ENCODE measurements around the gene VWA3B. TPM values are rescaled to one million over a fixed set of nuclear protein-coding genes. Genes with fewer than 3 reads are reported as not detected.

VWA3B gene
- total and polyA plus RNA-seq, 2 donors from 2014 or later: 0.35 TPM; not detected in 1

DNA sequence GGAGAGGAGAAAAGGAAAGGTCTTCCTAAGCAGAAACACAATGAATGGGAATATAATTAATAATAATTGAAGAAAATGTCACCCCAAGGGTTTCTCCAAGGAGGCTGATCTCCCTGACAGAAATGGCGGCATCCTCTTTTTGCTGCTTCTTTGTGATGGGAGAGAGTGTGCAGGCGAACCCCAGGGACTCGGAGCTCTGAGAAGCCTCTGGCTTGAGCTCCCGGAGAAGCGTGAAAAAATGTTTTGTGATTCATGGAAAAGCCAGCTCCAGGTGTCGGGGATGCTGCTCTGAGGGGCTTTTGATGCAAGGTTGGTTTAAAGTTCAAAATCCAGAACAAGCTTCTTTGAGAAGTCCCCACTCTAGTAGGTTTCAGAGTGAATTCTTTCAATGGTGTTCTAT lies 91.0 kb downstream of the VWA3B start:
- TF ChIP-seq, protein P1, sequence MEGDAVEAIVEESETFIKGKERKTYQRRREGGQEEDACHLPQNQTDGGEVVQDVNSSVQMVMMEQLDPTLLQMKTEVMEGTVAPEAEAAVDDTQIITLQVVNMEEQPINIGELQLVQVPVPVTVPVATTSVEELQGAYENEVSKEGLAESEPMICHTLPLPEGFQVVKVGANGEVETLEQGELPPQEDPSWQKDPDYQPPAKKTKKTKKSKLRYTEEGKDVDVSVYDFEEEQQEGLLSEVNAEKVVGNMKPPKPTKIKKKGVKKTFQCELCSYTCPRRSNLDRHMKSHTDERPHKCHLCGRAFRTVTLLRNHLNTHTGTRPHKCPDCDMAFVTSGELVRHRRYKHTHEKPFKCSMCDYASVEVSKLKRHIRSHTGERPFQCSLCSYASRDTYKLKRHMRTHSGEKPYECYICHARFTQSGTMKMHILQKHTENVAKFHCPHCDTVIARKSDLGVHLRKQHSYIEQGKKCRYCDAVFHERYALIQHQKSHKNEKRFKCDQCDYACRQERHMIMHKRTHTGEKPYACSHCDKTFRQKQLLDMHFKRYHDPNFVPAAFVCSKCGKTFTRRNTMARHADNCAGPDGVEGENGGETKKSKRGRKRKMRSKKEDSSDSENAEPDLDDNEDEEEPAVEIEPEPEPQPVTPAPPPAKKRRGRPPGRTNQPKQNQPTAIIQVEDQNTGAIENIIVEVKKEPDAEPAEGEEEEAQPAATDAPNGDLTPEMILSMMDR (IDR thresholded peaks at IDR 0.05; ENCODE audit: borderline replicate concordance, extremely low read depth, insufficient read depth): no peak
- intact Hi-C loops (cut with DNase I): no loop called here
- Histone ChIP-seq H3K27me3 (ENCODE audit: control insufficient read depth, insufficient read depth, low read length) (no peaks in the 10 kb centered on the region), H3K9ac (ENCODE audit: low read length in 3 of 3) (no peak overlapping the region), H3K4me1 (ENCODE audit: control insufficient read depth in 2 of 3, insufficient read depth in 2 of 3, low read depth in 1 of 3, low read length in 3 of 3) (no peaks in the 10 kb centered on the region), H3K4me3 (ENCODE audit: low read length in 3 of 3) (no peak overlapping the region), H3K36me3 (ENCODE audit: control insufficient read depth in 2 of 3, insufficient read depth in 3 of 3, low read length in 3 of 3) (no peaks in the 10 kb centered on the region), H3K9me3 (ENCODE audit: control insufficient read depth in 2 of 3, insufficient read depth in 1 of 3, low read length in 3 of 3) (no peaks in the 10 kb centered on the region), H3K27ac (ENCODE audit: low read depth in 2 of 2, low read length in 2 of 2) (no peak overlapping the region)
- no peak for FAIRE-seq
- DNase-seq: no peak

- no peaks in the 10 kb centered on the region for H3K36me3 ChIP-seq (ENCODE audit: control insufficient read depth in 2 of 3, insufficient read depth in 3 of 3, low read length in 3 of 3)
- no peak for DNase-seq
- H3K27me3 ChIP-seq (ENCODE audit: control insufficient read depth, insufficient read depth, low read length): no peaks in the 10 kb centered on the region
- TF ChIP-seq, protein P1 (IDR thresholded peaks at IDR 0.05; ENCODE audit: borderline replicate concordance, extremely low read depth, insufficient read depth): no peak
- no peaks in the 10 kb centered on the region for H3K9me3 ChIP-seq (ENCODE audit: control insufficient read depth in 2 of 3, insufficient read depth in 1 of 3, low read length in 3 of 3)
- no peak overlapping the region for H3K9ac ChIP-seq (ENCODE audit: low read length in 3 of 3)
- no peak overlapping the region for H3K4me3 ChIP-seq (ENCODE audit: low read length in 3 of 3)
- no peak overlapping the region for H3K27ac ChIP-seq (ENCODE audit: low read depth in 2 of 2, low read length in 2 of 2)
- intact Hi-C loops (cut with DNase I): no loop called here
- no peak for FAIRE-seq
- no peaks in the 10 kb centered on the region for H3K4me1 ChIP-seq (ENCODE audit: control insufficient read depth in 2 of 3, insufficient read depth in 2 of 3, low read depth in 1 of 3, low read length in 3 of 3)
Observed at GRCh38 chr2:98180456-98180855, 93.5 kb downstream of the VWA3B start.

GRCh38 chr2:98181346-98181745 lies 94.4 kb downstream of the VWA3B start:
- Histone ChIP-seq H3K27ac (ENCODE audit: low read depth in 2 of 2, low read length in 2 of 2) (no peak overlapping the region), H3K27me3 (ENCODE audit: control insufficient read depth, insufficient read depth, low read length) (no peaks in the 10 kb centered on the region), H3K36me3 (ENCODE audit: control insufficient read depth in 2 of 3, insufficient read depth in 3 of 3, low read length in 3 of 3) (no peaks in the 10 kb centered on the region), H3K9ac (ENCODE audit: low read length in 3 of 3) (no peak overlapping the region), H3K4me1 (ENCODE audit: control insufficient read depth in 2 of 3, insufficient read depth in 2 of 3, low read depth in 1 of 3, low read length in 3 of 3) (no peaks in the 10 kb centered on the region), H3K4me3 (ENCODE audit: low read length in 3 of 3) (no peak overlapping the region), H3K9me3 (ENCODE audit: control insufficient read depth in 2 of 3, insufficient read depth in 1 of 3, low read length in 3 of 3) (no peaks in the 10 kb centered on the region)
- FAIRE-seq (no peak), DNase-seq (no peak)
- intact Hi-C loops (cut with DNase I): no loop called here
- TF ChIP-seq, protein P1 (IDR thresholded peaks at IDR 0.05; ENCODE audit: borderline replicate concordance, extremely low read depth, insufficient read depth): no peak

DNA sequence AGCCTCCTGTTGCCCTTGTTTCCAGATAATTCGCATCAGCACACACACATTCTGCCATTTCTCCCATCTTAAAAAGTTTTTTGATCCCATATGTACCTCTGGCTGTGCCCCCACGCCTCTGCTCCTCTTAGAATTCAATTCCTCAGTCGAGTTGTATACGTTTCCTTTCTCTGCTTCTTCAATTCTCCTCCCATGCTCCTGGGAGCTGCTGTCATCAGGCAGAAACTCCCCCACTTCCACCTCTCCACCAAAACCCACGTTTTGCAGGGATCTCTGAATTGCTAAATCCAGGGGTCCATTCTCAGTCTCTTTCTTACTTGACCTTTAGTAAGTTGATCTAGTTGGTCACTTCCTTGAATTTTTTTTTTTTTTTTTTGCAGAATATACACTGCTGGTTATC lies 98.8 kb downstream of the VWA3B start:
- Histone ChIP-seq H3K36me3 (ENCODE audit: control insufficient read depth in 2 of 3, insufficient read depth in 3 of 3, low read length in 3 of 3) (no peaks in the 10 kb centered on the region), H3K4me3 (ENCODE audit: low read length in 3 of 3) (no peak overlapping the region), H3K9ac (ENCODE audit: low read length in 3 of 3) (no peak overlapping the region), H3K9me3 (ENCODE audit: control insufficient read depth in 2 of 3, insufficient read depth in 1 of 3, low read length in 3 of 3) (no peaks in the 10 kb centered on the region), H3K4me1 (ENCODE audit: control insufficient read depth in 2 of 3, insufficient read depth in 2 of 3, low read depth in 1 of 3, low read length in 3 of 3) (no peaks in the 10 kb centered on the region), H3K27ac (ENCODE audit: low read depth in 2 of 2, low read length in 2 of 2) (no peak overlapping the region), H3K27me3 (ENCODE audit: control insufficient read depth, insufficient read depth, low read length) (no peaks in the 10 kb centered on the region)
- no peak for DNase-seq
- intact Hi-C loops (cut with DNase I): no loop called here
- TF ChIP-seq, protein P1 (IDR thresholded peaks at IDR 0.05; ENCODE audit: borderline replicate concordance, extremely low read depth, insufficient read depth): no peak
- no peak for FAIRE-seq

All from kidney (tissue), 14 donors.